HL-60/S4 (cell line): ENCODE measurements around the gene CASD1.

Experiments used
- in situ Hi-C: fragments of 300-500 bp; cut with MboI; formaldehyde crosslinking; loops from 2 replicates; pipeline ENCODE4 v1.14.3; 2022; ENCODE audit warnings: low sequenced_read_pairs

CASD1 gene

GRCh38 chr7:94512735-94513564 is 3.3 kb downstream of the CASD1 start:
- in situ Hi-C loops: no loop called here

GRCh38 chr7:94513565-94513860 is 3.9 kb downstream of the CASD1 start:
- in situ Hi-C loops: no loop called here

- in situ Hi-C loops: no loop called here
These were observed 4.7 kb downstream of the CASD1 start for GRCh38 chr7:94514140-94514889.

- in situ Hi-C loops: no loop called here
These were observed 5.3 kb downstream of the CASD1 start for GRCh38 chr7:94514917-94515316.

- in situ Hi-C loops: no loop called here
These were observed 16.3 kb downstream of the CASD1 start for GRCh38 chr7:94525923-94526322.

- in situ Hi-C loops: no loop called here
These were observed 19.9 kb downstream of the CASD1 start for GRCh38 chr7:94529516-94529915.

GRCh38 chr7:94530109-94530508 is 20.5 kb downstream of the CASD1 start:
- in situ Hi-C loops: no loop called here

- in situ Hi-C loops: no loop called here
These were observed 23.1 kb downstream of the CASD1 start for GRCh38 chr7:94532676-94533075.

- in situ Hi-C loops: no loop called here
These were observed 30.8 kb downstream of the CASD1 start for GRCh38 chr7:94540428-94540827.

GRCh38 chr7:94547126-94547525 is 37.5 kb downstream of the CASD1 start:
- in situ Hi-C loops: no loop called here

GRCh38 chr7:94556028-94556427 is 46.4 kb downstream of the CASD1 start:
- in situ Hi-C loops: no loop called here

GRCh38 chr7:94557215-94557614 is 47.6 kb downstream of the CASD1 start:
- in situ Hi-C loops: no loop called here

GRCh38 chr7:94559972-94560371 is 50.4 kb downstream of the CASD1 start:
- in situ Hi-C loops: no loop called here

GRCh38 chr7:94561841-94562514 is 52.4 kb downstream of the CASD1 start:
- in situ Hi-C loops: no loop called here

GRCh38 chr7:94562525-94562924 is 52.9 kb downstream of the CASD1 start:
- in situ Hi-C loops: no loop called here

GRCh38 chr7:94565247-94565894 is 55.8 kb downstream of the CASD1 start:
- in situ Hi-C loops: no loop called here

- in situ Hi-C loops: no loop called here
These were observed 57.8 kb downstream of the CASD1 start for GRCh38 chr7:94567396-94567795.

- in situ Hi-C loops: no loop called here
These were observed 62.2 kb downstream of the CASD1 start for GRCh38 chr7:94571816-94572215.

- in situ Hi-C loops: no loop called here
These were observed 66.0 kb downstream of the CASD1 start for GRCh38 chr7:94575646-94576045.

- in situ Hi-C loops: no loop called here
These were observed 66.7 kb downstream of the CASD1 start for GRCh38 chr7:94576316-94576715.

GRCh38 chr7:94577357-94577756 is 67.7 kb downstream of the CASD1 start:
- in situ Hi-C loops: no loop called here
